OCI-LY3 (cell line): ENCODE results near the gene DRC3.

ENCODE experiments used
- H2AFZ ChIP-seq: fragments of 200-600, 300-600 bp; shearing (Covaris generic); 2 replicates; pipeline ENCODE4 v1.6.0; 2014; ENCODE audit warnings: antibody characterized with exemption, low read depth, low read length
- H3K27ac ChIP-seq: fragments of 200-600, 300-600 bp; sonication (generic); 2 replicates; pipeline ENCODE4 v1.5.1; 2014; ENCODE audit warnings: mild to moderate bottlenecking, low read length, moderate library complexity, mixed read lengths
- H3K27me3 ChIP-seq: fragments of 200-600, 300-600 bp; sonication (generic); 2 replicates; pipeline ENCODE4 v1.6.1; 2014; ENCODE audit warnings: low read depth, low read length, mixed read lengths
- H3K36me3 ChIP-seq: fragments of 200-600, 300-600 bp; sonication (generic); replicated peaks from 2 replicates; pipeline ENCODE3; 2014; ENCODE audit warnings: low read depth, low read length, mixed read lengths
- H3K4me1 ChIP-seq: fragments of 300-600, 200-600 bp; sonication (generic); 2 replicates; pipeline ENCODE4 v1.6.1; 2014; ENCODE audit warnings: low read length, mixed read lengths
- H3K4me2 ChIP-seq: fragments of 200-600, 300-600 bp; sonication (generic); 2 replicates; pipeline ENCODE4 v1.6.1; 2014; ENCODE audit warnings: low read length, mixed read lengths
- H3K4me3 ChIP-seq: fragments of 300-600, 200-600 bp; sonication (generic); 2 replicates; pipeline ENCODE4 v1.5.1; 2014; ENCODE audit warnings: antibody characterized with exemption, mild to moderate bottlenecking, low read length, moderate library complexity
- H3K79me2 ChIP-seq: fragments of 300-600, 200-600 bp; shearing (Covaris generic); 2 replicates; pipeline ENCODE4 v1.6.1; 2014; ENCODE audit warnings: mild to moderate bottlenecking, low read length, mixed read lengths
- H3K9ac ChIP-seq: fragments of 300-600, 200-600 bp; shearing (Covaris generic); 2 replicates; pipeline ENCODE4 v1.6.0; 2014; ENCODE audit warnings: mild to moderate bottlenecking, low read length, moderate library complexity
- H3K9me3 ChIP-seq: fragments of 200-600, 300-600 bp; shearing (Covaris generic); 2 replicates; pipeline ENCODE4 v1.6.1; 2014; ENCODE audit warnings: low read length, mixed read lengths; ENCODE audit not compliant: insufficient read depth
- H4K20me1 ChIP-seq: fragments of 200-600, 300-600 bp; sonication (generic); 2 replicates; pipeline ENCODE4 v1.6.1; 2016; ENCODE audit warnings: low read length, mixed read lengths; ENCODE audit not compliant: insufficient read depth
- EZH2phosphoT487 ChIP-seq: fragments of 200-600 bp; shearing (Covaris generic); IDR thresholded peaks from 2 replicates; pipeline ENCODE4 v1.6.1; 2018; ENCODE audit warnings: antibody characterized with exemption, mixed run types, low read depth
- TF ChIP-seq, protein P1 (sequence below): fragments of 200-600, 300-600 bp; sonication (generic); IDR thresholded peaks from 2 replicates; pipeline ENCODE4 v1.5.1; 2014; ENCODE audit warnings: antibody characterized with exemption, low read length, low read depth

The DRC3 gene

DNA sequence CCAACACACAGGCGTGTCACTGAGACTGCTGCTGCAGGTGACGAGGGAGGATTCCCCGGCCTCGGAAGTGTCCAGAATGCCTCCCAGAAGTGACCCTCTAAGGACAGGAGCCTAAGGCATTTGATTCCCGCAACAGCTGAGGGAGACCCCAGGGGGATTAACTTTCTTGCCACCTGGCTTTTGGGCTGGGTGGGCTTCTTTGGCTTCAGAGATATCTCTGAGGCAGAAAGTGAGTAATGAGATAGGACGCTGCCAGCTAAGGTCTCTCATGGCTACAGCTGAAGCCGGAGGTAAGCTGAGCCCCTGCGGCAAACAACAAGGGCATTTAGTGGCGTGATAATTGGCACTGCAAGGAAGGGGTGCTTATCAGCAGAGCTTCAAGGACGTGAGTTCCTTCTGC lies 17.0 kb downstream of the DRC3 start:
- Histone ChIP-seq H2AFZ (no peak overlapping the region), H3K27ac (no peak overlapping the region), H4K20me1 (no peaks in the 10 kb centered on the region), H3K4me2 (no peak overlapping the region), H3K4me1 (peaks cover 2% of the 10 kb centered on the region; the same call in 1 of the 2 replicates), H3K36me3 (no peaks in the 10 kb centered on the region), H3K4me3 (no peak overlapping the region), H3K79me2 (no peaks in the 10 kb centered on the region), H3K27me3 (no peaks in the 10 kb centered on the region), H3K9me3 (no peaks in the 10 kb centered on the region), H3K9ac (no peak overlapping the region)
- TF ChIP-seq, protein P1, sequence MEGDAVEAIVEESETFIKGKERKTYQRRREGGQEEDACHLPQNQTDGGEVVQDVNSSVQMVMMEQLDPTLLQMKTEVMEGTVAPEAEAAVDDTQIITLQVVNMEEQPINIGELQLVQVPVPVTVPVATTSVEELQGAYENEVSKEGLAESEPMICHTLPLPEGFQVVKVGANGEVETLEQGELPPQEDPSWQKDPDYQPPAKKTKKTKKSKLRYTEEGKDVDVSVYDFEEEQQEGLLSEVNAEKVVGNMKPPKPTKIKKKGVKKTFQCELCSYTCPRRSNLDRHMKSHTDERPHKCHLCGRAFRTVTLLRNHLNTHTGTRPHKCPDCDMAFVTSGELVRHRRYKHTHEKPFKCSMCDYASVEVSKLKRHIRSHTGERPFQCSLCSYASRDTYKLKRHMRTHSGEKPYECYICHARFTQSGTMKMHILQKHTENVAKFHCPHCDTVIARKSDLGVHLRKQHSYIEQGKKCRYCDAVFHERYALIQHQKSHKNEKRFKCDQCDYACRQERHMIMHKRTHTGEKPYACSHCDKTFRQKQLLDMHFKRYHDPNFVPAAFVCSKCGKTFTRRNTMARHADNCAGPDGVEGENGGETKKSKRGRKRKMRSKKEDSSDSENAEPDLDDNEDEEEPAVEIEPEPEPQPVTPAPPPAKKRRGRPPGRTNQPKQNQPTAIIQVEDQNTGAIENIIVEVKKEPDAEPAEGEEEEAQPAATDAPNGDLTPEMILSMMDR: no peak
- TF ChIP-seq EZH2phosphoT487: no peak

DNA sequence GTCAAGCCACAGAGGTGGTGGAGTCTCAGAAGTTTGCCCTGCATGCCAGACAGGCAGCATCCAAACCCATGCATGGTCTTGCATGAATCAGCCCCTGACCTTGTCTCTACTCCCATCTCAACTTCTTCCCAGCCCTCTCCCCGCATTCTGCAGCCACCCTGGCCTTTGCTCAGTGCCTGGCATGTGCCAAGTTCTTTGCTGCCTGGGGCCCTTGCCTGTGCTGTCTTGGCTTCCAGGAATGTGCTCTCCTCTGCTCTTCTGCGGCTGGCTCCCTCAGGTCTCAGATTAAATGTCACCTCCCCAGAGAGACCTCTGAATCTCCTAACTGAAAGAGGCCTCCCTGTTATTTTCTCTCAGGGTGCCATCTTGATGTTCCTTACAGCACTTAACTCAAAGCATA lies 17.6 kb downstream of the DRC3 start:
- Histone ChIP-seq H3K4me2 (no peak overlapping the region), H3K27me3 (no peaks in the 10 kb centered on the region)
- TF ChIP-seq, protein P1: no peak
- TF ChIP-seq EZH2phosphoT487: no peak

DNA sequence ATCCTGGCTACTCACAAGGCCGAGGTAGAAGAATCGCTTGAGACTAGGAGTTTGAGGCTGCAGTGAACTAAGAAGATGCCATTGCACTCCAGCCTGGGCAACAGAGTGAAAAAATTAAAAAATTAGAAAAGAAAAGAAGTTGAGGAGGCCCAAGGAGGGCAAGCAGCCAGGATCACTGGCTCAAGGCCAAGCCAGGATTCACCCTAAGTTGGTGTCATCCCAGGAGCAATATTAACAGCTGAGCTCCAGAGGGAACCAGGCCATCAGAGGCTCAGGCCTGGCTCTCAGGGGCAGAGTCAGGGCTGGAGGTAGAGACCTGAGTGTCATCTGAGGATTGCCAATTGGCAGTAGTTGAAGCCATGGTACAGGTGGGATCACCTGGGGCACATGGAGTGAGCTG lies 20.7 kb downstream of the DRC3 start:
- TF ChIP-seq, protein P1: no peak
- no peak for TF ChIP-seq EZH2phosphoT487
- no peaks in the 10 kb centered on the region for H4K20me1 ChIP-seq
- no peaks in the 10 kb centered on the region for H3K4me1 ChIP-seq
- H3K4me2 ChIP-seq: no peak overlapping the region
- H3K27me3 ChIP-seq: no peaks in the 10 kb centered on the region
- H3K9ac ChIP-seq: no peak overlapping the region
- no peaks in the 10 kb centered on the region for H3K36me3 ChIP-seq
- H3K27ac ChIP-seq: no peak overlapping the region
- no peaks in the 10 kb centered on the region for H3K9me3 ChIP-seq
- no peak overlapping the region for H3K4me3 ChIP-seq
- no peaks in the 10 kb centered on the region for H3K79me2 ChIP-seq
- no peak overlapping the region for H2AFZ ChIP-seq

More for the DNA sequence above, 17.6 kb downstream of the DRC3 start:
- H3K36me3 ChIP-seq: no peaks in the 10 kb centered on the region
- H3K4me1 ChIP-seq: peaks cover 2% of the 10 kb centered on the region; the same call in 1 of the 2 replicates
- H2AFZ ChIP-seq: no peak overlapping the region
- H3K79me2 ChIP-seq: no peaks in the 10 kb centered on the region
- H3K9ac ChIP-seq: no peak overlapping the region
- H3K4me3 ChIP-seq: no peak overlapping the region
- no peak overlapping the region for H3K27ac ChIP-seq
- no peaks in the 10 kb centered on the region for H3K9me3 ChIP-seq
- H4K20me1 ChIP-seq: no peaks in the 10 kb centered on the region

DNA sequence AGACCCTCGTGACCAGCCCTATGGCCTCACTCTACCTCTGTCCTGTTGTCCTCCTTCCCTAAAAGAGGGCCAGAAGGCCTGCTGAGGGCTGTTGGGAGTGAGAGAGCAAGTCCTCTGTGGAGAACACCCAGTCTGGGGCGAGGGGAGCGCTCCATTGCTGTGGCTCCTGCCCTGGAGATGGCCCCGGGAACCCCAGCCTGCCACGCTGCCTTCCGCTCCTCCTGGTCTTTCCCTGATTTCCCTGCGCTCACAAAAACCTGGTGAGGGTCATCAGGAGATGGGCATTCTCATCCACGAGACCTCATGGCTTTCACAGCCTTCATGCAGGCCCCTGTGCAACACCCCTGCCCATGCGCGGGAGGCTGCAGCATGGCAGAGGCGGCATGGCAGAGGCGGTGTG lies 21.2 kb downstream of the DRC3 start:
- Histone ChIP-seq H3K36me3 (no peaks in the 10 kb centered on the region), H3K9ac (no peak overlapping the region), H3K4me2 (no peak overlapping the region), H3K4me1 (no peaks in the 10 kb centered on the region), H2AFZ (no peak overlapping the region), H3K4me3 (no peak overlapping the region), H3K9me3 (no peaks in the 10 kb centered on the region), H3K27ac (no peak overlapping the region), H3K79me2 (no peaks in the 10 kb centered on the region), H3K27me3 (no peaks in the 10 kb centered on the region), H4K20me1 (no peaks in the 10 kb centered on the region)
- TF ChIP-seq, protein P1: no peak
- no peak for TF ChIP-seq EZH2phosphoT487
